Spleen (tissue), 11 donors: ENCODE results near the gene FBXL16. TPM values are rescaled to one million over a fixed set of nuclear protein-coding genes. Genes with fewer than 3 reads are reported as not detected.
A peak's percentile ranks its signal among the peaks of the same experiment; 100 is the strongest.

Source experiments
- DNase-seq: peaks from one replicate; pipeline ENCODE4 v3.0.0-alpha.2; 2020
- H3K27ac ChIP-seq, 8 donors: fragments of 200-600 bp; sonication (generic) in 7 of 8; 1 replicate in 4 of 8; 2 replicates in 4 of 8; pipeline versions ENCODE4 v1.5.0 to v1.8.0; 2016 to 2021; ENCODE audit warnings: inconsistent platforms in 4 of 8, mild to moderate bottlenecking in 4 of 8, moderate library complexity in 1 of 8
- H3K27me3 ChIP-seq, 7 donors: fragments of 200-600 bp; sonication (generic) in 6 of 7; replicated peaks in 1 of 7; 1 replicate in 4 of 7; 2 replicates in 3 of 7; pipeline versions ENCODE4 v1.5.0 to v1.8.0; 2016 to 2021; ENCODE audit warnings: inconsistent platforms in 3 of 7, mild to moderate bottlenecking in 1 of 7
- H3K36me3 ChIP-seq, 6 donors: fragments of 200-600 bp; sonication (generic) in 5 of 6; 1 replicate in 4 of 6; 2 replicates in 2 of 6; pipeline versions ENCODE4 v1.5.0 to v1.8.0; 2016 to 2021; ENCODE audit warnings: inconsistent platforms in 2 of 6
- H3K4me1 ChIP-seq, 6 donors: fragments of 200-600 bp; sonication (generic) in 5 of 6; 1 replicate in 3 of 6; 2 replicates in 3 of 6; pipeline versions ENCODE4 v1.5.0 to v1.8.0; 2016 to 2021; ENCODE audit warnings: inconsistent platforms in 3 of 6
- H3K4me3 ChIP-seq, 8 donors: fragments of 200-600 bp; sonication (generic) in 7 of 8; 1 replicate in 4 of 8; 2 replicates in 4 of 8; pipeline versions ENCODE4 v1.5.0 to v1.8.0; 2016 to 2021; ENCODE audit warnings: inconsistent platforms in 4 of 8, mild to moderate bottlenecking in 4 of 8, moderate library complexity in 2 of 8
- H3K9me3 ChIP-seq, 8 donors: fragments of 200-600 bp; sonication (generic) in 7 of 8; 1 replicate in 4 of 8; 2 replicates in 4 of 8; pipeline versions ENCODE4 v1.5.0 to v1.8.0; 2016 to 2021; ENCODE audit warnings: inconsistent platforms in 4 of 8
- POLR2A ChIP-seq, 3 donors: fragments of 450-650 bp; IDR thresholded peaks; one replicate each; pipeline ENCODE4 v1.5.1; 2017; ENCODE audit warnings: antibody characterized with exemption in 3 of 3, mild to moderate bottlenecking in 1 of 3
- POLR2AphosphoS5 ChIP-seq, 3 donors: sonication (generic); formaldehyde crosslinking; IDR thresholded peaks; one replicate each; pipeline ENCODE4 v1.5.1; 2017; ENCODE audit warnings: antibody characterized with exemption in 3 of 3
- WGBS, 5 donors: extraction: QIAGEN DNeasy Blood & Tissue Kit in 3 of 5; methylation state at CpG; one replicate each; pipeline versions ENCODE4 v1.1.5 to v1.1.7; 2013 to 2018; 5-methylcytosine and 5-hydroxymethylcytosine counted together
- intact Hi-C: fragments of 100-400 bp; cut with DNase I; formaldehyde crosslinking; loops from one replicate; pipeline ENCODE4 v1.15.0; 2023; ENCODE audit warnings: low total_unique reads
- polyA plus RNA-seq, 3 donors: library from polyadenylated mRNA; stranded (reverse); fragments of 200-250 nt; gene quantifications; one replicate each; pipeline ENCODE4 v1.2.1, GENCODE V29; 2013
- total RNA-seq, 7 donors: library from RNA; depleted of rRNA in 3 of 7; stranded (reverse); fragments of >200 nt in 3 of 7; fragmentation: NEBNext Ultra II Directional in 4 of 7; extraction: Animal tissue kit (Norgen Biotek cat#: 25700) in 4 of 7; gene quantifications; one replicate each; pipeline versions ENCODE4 v1.1.0 to v1.2.1, GENCODE V29; 2016 to 2021
- TF ChIP-seq, protein P1 (sequence below), 11 experiments: fragments of 200-600 bp in 7 of 11; fragments of 450-650 bp in 4 of 11; sonication (generic) in 4 of 11; IDR thresholded peaks in 8 of 11; conservative IDR thresholded peaks in 3 of 11; 1 replicate in 7 of 11; 2 replicates in 4 of 11; pipeline versions ENCODE4 v1.4.0 to v1.8.0; 2016 to 2021; ENCODE audit warnings: antibody characterized with exemption in 11 of 11, inconsistent platforms in 4 of 11, mild to moderate bottlenecking in 1 of 11
- donor health status: healthy with polysubstance abuse.
- donor health status: DM: no; HTN: no; CAD: no; lungs with moderate emphysema.
- donor health status: DM: no; HTN: no; CAD: no.
- donor health status: Bipolar disorder and iron deficiency.
- donor health status: healthy.
- donor health status: DM: no; HTN: no; CAD: no.
- donor health status: DM: yes; HTN: yes; CAD: no.

FBXL16 gene
- total and polyA plus RNA-seq, 10 donors, result 0.48 to 2.6 (median 1.5) TPM

DNA sequence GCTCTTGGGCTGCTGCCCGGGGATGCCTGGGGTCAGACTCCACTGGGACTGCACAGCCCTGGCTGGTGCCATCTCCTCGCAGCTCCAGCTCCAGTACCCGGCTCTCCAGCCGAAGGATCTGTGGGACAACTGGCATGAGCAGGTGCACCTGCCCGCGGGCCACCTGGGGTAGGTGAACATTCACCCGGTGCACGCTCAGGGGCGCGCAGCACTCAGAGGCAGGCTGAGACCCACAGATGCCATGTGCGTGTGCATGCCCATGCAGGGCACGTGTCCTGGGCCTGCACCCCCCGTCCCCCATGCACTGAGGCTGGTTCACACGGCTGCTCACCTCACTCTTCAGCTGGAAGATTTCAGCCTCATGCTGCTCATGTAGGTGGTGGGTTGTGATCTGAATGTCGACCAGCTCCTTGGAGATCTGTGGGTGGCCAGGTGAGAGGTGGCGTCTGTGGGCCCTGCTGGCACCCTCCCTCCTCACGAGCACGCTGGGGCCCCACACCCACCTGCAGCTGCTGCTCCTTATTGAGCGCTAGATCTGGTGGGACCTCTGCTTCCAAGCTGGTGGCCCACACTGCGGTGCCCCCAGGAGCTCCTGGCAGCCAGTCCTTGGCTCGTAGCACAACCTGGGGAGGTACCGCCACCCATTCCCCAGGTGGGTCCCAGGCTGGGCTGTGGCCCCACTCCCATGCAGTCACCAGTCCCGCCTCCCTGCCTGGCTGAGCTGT, 20.0 kb upstream of the FBXL16 start:
- H3K36me3 ChIP-seq, result peaks cover 0 to 28% (median 0%) of the 10 kb centered on the region in 6 donors
- TF ChIP-seq, protein P1, sequence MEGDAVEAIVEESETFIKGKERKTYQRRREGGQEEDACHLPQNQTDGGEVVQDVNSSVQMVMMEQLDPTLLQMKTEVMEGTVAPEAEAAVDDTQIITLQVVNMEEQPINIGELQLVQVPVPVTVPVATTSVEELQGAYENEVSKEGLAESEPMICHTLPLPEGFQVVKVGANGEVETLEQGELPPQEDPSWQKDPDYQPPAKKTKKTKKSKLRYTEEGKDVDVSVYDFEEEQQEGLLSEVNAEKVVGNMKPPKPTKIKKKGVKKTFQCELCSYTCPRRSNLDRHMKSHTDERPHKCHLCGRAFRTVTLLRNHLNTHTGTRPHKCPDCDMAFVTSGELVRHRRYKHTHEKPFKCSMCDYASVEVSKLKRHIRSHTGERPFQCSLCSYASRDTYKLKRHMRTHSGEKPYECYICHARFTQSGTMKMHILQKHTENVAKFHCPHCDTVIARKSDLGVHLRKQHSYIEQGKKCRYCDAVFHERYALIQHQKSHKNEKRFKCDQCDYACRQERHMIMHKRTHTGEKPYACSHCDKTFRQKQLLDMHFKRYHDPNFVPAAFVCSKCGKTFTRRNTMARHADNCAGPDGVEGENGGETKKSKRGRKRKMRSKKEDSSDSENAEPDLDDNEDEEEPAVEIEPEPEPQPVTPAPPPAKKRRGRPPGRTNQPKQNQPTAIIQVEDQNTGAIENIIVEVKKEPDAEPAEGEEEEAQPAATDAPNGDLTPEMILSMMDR (IDR thresholded peaks at IDR 0.05 in 8 of 11, conservative IDR thresholded peaks at IDR 0.05 in 3 of 11), result no peak
- TF ChIP-seq POLR2A (IDR thresholded peaks at IDR 0.05) (no peak), POLR2AphosphoS5 (IDR thresholded peaks at IDR 0.05) (peak in 2 of 3 donors; percentile 27 to 32)
- 75 to 100% (median 81%) methylated on average over 1 to 23 of the region's 23 CpGs for WGBS, 5 donors
- peak overlapping the region in 1 of 8 donors; percentile 83 for H3K4me3 ChIP-seq
- DNase-seq, result peak; percentile 76
- intact Hi-C loops, result no loop called here
- peaks cover 14 to 73% (median 53%) of the 10 kb centered on the region in 6 donors for H3K4me1 ChIP-seq
- peak overlapping the region in 2 of 8 donors; percentile 86 to 90 for H3K27ac ChIP-seq
- H3K9me3 ChIP-seq, result no peaks in the 10 kb centered on the region
- peaks cover 0 to 42% (median 18%) of the 10 kb centered on the region in 7 donors for H3K27me3 ChIP-seq

- DNase-seq, result no peak
- H3K4me1 ChIP-seq, result peaks cover 17 to 79% (median 59%) of the 10 kb centered on the region in 6 donors
- peaks cover 0 to 42% (median 18%) of the 10 kb centered on the region in 7 donors for H3K27me3 ChIP-seq
- intact Hi-C loops, result no loop called here
- no peak overlapping the region for H3K4me3 ChIP-seq
- no peak overlapping the region for H3K27ac ChIP-seq
- 32 to 81% (median 72%) methylated on average over 2 to 7 of the region's 7 CpGs for whole genome bisulfite sequencing, 5 donors
- TF ChIP-seq POLR2A (IDR thresholded peaks at IDR 0.05) (no peak), POLR2AphosphoS5 (IDR thresholded peaks at IDR 0.05) (no peak)
- TF ChIP-seq, protein P1 (IDR thresholded peaks at IDR 0.05 in 8 of 11, conservative IDR thresholded peaks at IDR 0.05 in 3 of 11), result no peak
- peaks cover 0 to 22% (median 0%) of the 10 kb centered on the region in 6 donors for H3K36me3 ChIP-seq
- no peaks in the 10 kb centered on the region for H3K9me3 ChIP-seq
These were observed 19.4 kb upstream of the FBXL16 start for GRCh38 chr16:725041-725376.

DNA sequence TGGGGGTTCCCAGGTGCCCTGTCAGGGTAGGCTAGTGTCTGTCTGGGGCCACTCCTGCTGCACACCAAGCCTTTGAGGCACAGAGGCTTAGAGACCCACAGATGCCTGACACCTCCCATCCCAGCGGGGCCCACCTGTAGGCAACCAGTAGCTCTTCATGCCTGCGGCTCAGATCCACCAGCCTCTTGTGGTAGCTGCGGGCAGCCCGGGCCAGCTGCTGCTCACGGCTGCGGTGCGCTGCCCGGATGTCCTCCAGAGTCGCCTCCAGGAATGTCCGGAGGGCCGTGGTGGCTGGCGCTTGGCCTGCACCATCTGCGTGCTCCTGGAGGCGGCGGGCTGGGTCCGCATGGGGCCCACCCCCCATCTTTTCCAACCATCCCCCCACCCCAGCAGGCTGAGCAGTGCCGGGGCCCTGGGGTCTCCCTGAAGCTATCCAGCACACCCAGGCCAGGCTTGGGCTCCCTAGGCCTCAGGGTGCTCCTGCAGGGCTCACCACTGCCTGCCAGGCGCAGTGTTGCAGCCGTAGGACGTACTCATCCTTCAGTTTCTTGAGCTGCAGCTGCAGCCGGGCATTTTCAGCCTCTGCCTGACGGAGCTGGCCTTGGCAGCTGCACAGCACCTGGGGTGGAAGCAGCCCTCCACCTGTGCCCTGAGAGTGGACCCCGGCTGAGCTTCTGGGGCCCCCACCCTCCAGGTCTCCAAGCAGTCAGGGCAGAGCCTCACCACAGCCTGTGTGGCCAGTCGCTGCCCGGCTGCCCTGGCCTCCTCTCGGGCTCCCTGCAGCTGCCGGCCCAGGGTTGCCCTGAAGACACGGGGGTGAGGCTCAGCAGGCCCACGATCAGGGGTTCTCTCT, 18.8 kb upstream of the FBXL16 start:
- 72 to 91% (median 77%) methylated on average over 6 to 29 of the region's 29 CpGs for WGBS, 5 donors
- Histone ChIP-seq H3K27me3 (peaks cover 0 to 42% (median 18%) of the 10 kb centered on the region in 7 donors), H3K4me3 (no peak overlapping the region), H3K36me3 (peaks cover 0 to 16% (median 0%) of the 10 kb centered on the region in 6 donors), H3K4me1 (peaks cover 22 to 85% (median 64%) of the 10 kb centered on the region in 6 donors), H3K27ac (no peak overlapping the region), H3K9me3 (no peaks in the 10 kb centered on the region)
- intact Hi-C loops, result no loop called here
- TF ChIP-seq, protein P1 (IDR thresholded peaks at IDR 0.05 in 8 of 11, conservative IDR thresholded peaks at IDR 0.05 in 3 of 11), result no peak
- TF ChIP-seq POLR2AphosphoS5 (IDR thresholded peaks at IDR 0.05), result peak in 1 of 3 donors; percentile 39
- DNase-seq, result no peak

DNA sequence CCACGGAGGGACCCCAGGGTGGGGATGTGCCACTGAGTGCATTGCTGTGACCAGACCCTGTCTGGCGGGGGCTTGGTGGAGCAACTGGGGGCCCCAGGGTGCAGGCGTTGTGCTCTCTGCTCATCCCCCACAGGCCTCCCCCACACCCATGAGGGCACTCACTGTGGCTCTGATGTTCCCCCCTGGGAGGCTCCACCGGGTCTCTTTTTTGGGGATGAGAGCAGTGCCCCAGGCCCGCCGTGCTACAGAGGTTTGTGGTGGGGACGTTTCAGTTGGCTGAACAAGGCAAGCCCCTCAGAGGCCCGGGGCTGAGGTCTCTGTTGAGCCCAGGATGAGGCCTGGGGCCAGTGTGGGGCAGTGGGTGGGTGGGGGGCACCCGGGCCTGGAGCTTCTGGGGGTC, 18.1 kb upstream of the FBXL16 start:
- Histone ChIP-seq H3K9me3 (no peaks in the 10 kb centered on the region), H3K27ac (no peak overlapping the region), H3K4me3 (no peak overlapping the region), H3K27me3 (peaks cover 0 to 35% (median 18%) of the 10 kb centered on the region in 7 donors), H3K4me1 (peaks cover 24 to 83% (median 61%) of the 10 kb centered on the region in 6 donors), H3K36me3 (peaks cover 0 to 12% (median 0%) of the 10 kb centered on the region in 6 donors)
- intact Hi-C loops, result no loop called here
- TF ChIP-seq POLR2A (IDR thresholded peaks at IDR 0.05) (no peak), POLR2AphosphoS5 (IDR thresholded peaks at IDR 0.05) (no peak)
- TF ChIP-seq, protein P1 (IDR thresholded peaks at IDR 0.05 in 8 of 11, conservative IDR thresholded peaks at IDR 0.05 in 3 of 11), result no peak
- DNase-seq, result no peak
- 40 to 90% (median 76%) methylated on average over 2 to 9 of the region's 9 CpGs for WGBS, 5 donors
